ENCODE measurements around the gene UBR4.

DNA sequence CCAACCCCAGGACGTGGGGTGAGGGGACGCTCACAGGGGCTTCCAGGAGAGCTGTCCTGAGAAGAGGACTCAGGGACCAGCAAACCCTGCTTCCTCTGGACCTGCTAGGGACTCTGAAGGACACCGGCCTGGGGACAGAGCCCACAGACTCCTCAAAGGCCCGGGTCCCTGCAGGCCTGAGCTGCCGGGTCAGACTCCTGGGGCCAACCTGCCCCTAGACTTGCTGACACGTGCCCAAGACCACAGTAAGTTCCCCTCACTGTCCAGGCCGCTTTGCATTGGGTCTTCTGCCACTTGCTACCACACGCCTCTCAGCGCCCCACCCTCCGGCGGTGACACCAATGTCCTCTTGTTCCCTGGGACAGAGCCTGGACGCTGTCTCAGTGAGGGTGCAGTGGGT, 146.9 kb downstream of the UBR4 start:
- TF ChIP-seq, protein P1, sequence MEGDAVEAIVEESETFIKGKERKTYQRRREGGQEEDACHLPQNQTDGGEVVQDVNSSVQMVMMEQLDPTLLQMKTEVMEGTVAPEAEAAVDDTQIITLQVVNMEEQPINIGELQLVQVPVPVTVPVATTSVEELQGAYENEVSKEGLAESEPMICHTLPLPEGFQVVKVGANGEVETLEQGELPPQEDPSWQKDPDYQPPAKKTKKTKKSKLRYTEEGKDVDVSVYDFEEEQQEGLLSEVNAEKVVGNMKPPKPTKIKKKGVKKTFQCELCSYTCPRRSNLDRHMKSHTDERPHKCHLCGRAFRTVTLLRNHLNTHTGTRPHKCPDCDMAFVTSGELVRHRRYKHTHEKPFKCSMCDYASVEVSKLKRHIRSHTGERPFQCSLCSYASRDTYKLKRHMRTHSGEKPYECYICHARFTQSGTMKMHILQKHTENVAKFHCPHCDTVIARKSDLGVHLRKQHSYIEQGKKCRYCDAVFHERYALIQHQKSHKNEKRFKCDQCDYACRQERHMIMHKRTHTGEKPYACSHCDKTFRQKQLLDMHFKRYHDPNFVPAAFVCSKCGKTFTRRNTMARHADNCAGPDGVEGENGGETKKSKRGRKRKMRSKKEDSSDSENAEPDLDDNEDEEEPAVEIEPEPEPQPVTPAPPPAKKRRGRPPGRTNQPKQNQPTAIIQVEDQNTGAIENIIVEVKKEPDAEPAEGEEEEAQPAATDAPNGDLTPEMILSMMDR (IDR thresholded peaks at IDR 0.05; ENCODE audit: low read depth, low read length): no peak
- no peak for TF ChIP-seq EZH2phosphoT487 (IDR thresholded peaks at IDR 0.05; ENCODE audit: low read depth)

Data from OCI-LY3 (cell line).